GM23338 (cell line): ENCODE data around the gene CCDC106. TPM values are rescaled to one million over a fixed set of nuclear protein-coding genes. Genes with fewer than 3 reads are reported as not detected.

ENCODE experiments used
- ATAC-seq: fragments of 200-7000 bp; cut with Tn5 transposase; 3 replicates; pipeline ENCODE4 v1.9.1; 2020
- DNase-seq: peaks from one replicate; pipeline ENCODE4 v3.0.0-alpha.2; 2015; ENCODE audit warnings: low spot score
- H2AFZ ChIP-seq: fragments of 200-600 bp; sonication (generic); 2 replicates; pipeline ENCODE4 v1.8.0; 2016; ENCODE audit warnings: antibody characterized with exemption, mild to moderate bottlenecking, moderate library complexity
- H3F3A ChIP-seq: fragments of 200-600 bp; sonication (generic); replicated peaks from 2 replicates; pipeline ENCODE4 v1.8.0; 2017; ENCODE audit warnings: antibody characterized with exemption, mixed run types, low read depth
- H3K27ac ChIP-seq: fragments of 200-600 bp; sonication (generic); 2 replicates; pipeline ENCODE4 v1.6.1; 2016; ENCODE audit warnings: low read depth
- H3K27me3 ChIP-seq: fragments of 200-600 bp; sonication (generic); 2 replicates; pipeline ENCODE4 v1.8.0; 2016; ENCODE audit warnings: mild to moderate bottlenecking, mixed run types, moderate library complexity; ENCODE audit not compliant: insufficient read depth
- H3K36me3 ChIP-seq: fragments of 200-600 bp; sonication (generic); 2 replicates; pipeline ENCODE4 v1.8.0; 2016; ENCODE audit warnings: mild to moderate bottlenecking; ENCODE audit not compliant: insufficient read depth
- H3K4me1 ChIP-seq: fragments of 200-600 bp; sonication (generic); 2 replicates; pipeline ENCODE4 v1.8.0; 2016; ENCODE audit warnings: mild to moderate bottlenecking, moderate library complexity; ENCODE audit not compliant: insufficient read depth
- H3K4me2 ChIP-seq: fragments of 200-600 bp; sonication (generic); 2 replicates; pipeline ENCODE4 v1.7.1; 2017; ENCODE audit warnings: mixed run types
- H3K4me3 ChIP-seq: fragments of 200-600 bp; sonication (generic); 2 replicates; pipeline ENCODE4 v1.6.1; 2016; ENCODE audit warnings: mixed run types
- H3K79me2 ChIP-seq: fragments of 200-600 bp; sonication (generic); replicated peaks from 2 replicates; pipeline ENCODE4 v1.8.0; 2017; ENCODE audit warnings: mild to moderate bottlenecking; ENCODE audit not compliant: insufficient read depth
- H3K9me2 ChIP-seq: fragments of 200-600 bp; sonication (generic); 2 replicates; pipeline ENCODE4 v1.8.0; 2017; ENCODE audit not compliant: insufficient read depth
- H4K20me1 ChIP-seq: fragments of 200-600 bp; sonication (generic); replicated peaks from 2 replicates; pipeline ENCODE4 v1.8.0; 2017; ENCODE audit warnings: mild to moderate bottlenecking; ENCODE audit not compliant: insufficient read depth
- H3K27ac Mint-ChIP-seq: 2 replicates; pipeline ENCODE4 v1.8.0; 2020; ENCODE audit warnings: inconsistent platforms, mild to moderate bottlenecking, moderate library complexity, mixed read lengths
- H3K27me3 Mint-ChIP-seq: 3 replicates; pipeline ENCODE4 v1.8.0; 2022; ENCODE audit warnings: low read depth, mild to moderate bottlenecking, moderate library complexity, mixed read lengths, inconsistent platforms; ENCODE audit not compliant: insufficient read depth, poor library complexity
- H3K36me3 Mint-ChIP-seq: 3 replicates; pipeline ENCODE4 v1.8.0; 2021; ENCODE audit warnings: low read depth, mild to moderate bottlenecking, inconsistent platforms, moderate library complexity, mixed read lengths
- H3K4me1 Mint-ChIP-seq: 3 replicates; pipeline ENCODE4 v1.8.0; 2020; ENCODE audit warnings: mild to moderate bottlenecking, inconsistent platforms, mixed read lengths
- H3K4me3 Mint-ChIP-seq: 3 replicates; pipeline ENCODE4 v1.8.0; 2021; ENCODE audit warnings: moderate library complexity, mild to moderate bottlenecking, inconsistent platforms, mixed read lengths
- H3K9me3 Mint-ChIP-seq: 3 replicates; pipeline ENCODE4 v1.8.0; 2020; ENCODE audit warnings: moderate library complexity, mild to moderate bottlenecking, inconsistent platforms, mixed read lengths
- EZH2phosphoT487 ChIP-seq: fragments of 200-600 bp; sonication (generic); IDR thresholded peaks from one replicate; pipeline ENCODE4 v1.8.1; 2018; ENCODE audit warnings: antibody characterized with exemption; ENCODE audit not compliant: unreplicated experiment
- JUNB ChIP-seq: IDR thresholded peaks from one replicate; pipeline ENCODE4 v1.6.1; 2016; ENCODE audit warnings: antibody characterized with exemption; ENCODE audit not compliant: unreplicated experiment
- NANOG ChIP-seq: IDR thresholded peaks from 2 replicates; pipeline ENCODE4 v1.6.1; 2016; ENCODE audit warnings: antibody characterized with exemption, borderline replicate concordance
- POLR2AphosphoS5 ChIP-seq: IDR thresholded peaks from 2 replicates; pipeline ENCODE4 v1.6.1; 2016; ENCODE audit warnings: antibody characterized with exemption, low read depth
- ZNF114 ChIP-seq: fragments of 250-450 bp; sonication (Bioruptor Pico); IDR thresholded peaks from 2 replicates; pipeline ENCODE4 v1.5.0; 2020; ENCODE audit warnings: mild to moderate bottlenecking, moderate library complexity
- ZNF331 ChIP-seq: fragments of 250-450 bp; sonication (Bioruptor Pico); IDR thresholded peaks from 2 replicates; pipeline ENCODE4 v1.5.0; 2020; ENCODE audit warnings: low read depth, mild to moderate bottlenecking, moderate library complexity
- polyA plus RNA-seq: library from polyadenylated mRNA; unstranded; fragments of >200 nt; fragmentation: Nextera tagmentation; extraction: Ambion mirVana; gene quantifications from 2 replicates; pipeline ENCODE4 v1.2.1, GENCODE V29; 2016
- total RNA-seq: library from RNA; depleted of rRNA; stranded (reverse); fragments of >200 nt; shearing (Covaris generic); gene quantifications from 2 replicates; pipeline ENCODE4 v1.2.3, GENCODE V29; 2014
- TF ChIP-seq, protein P1 (sequence below): IDR thresholded peaks from 2 replicates; pipeline ENCODE4 v1.6.1; 2016; ENCODE audit warnings: antibody characterized with exemption
- TF ChIP-seq, protein P2 (sequence below): IDR thresholded peaks from one replicate; pipeline ENCODE4 v1.6.1; 2018; ENCODE audit warnings: antibody characterized with exemption; ENCODE audit not compliant: unreplicated experiment
- TF ChIP-seq, protein P3 (sequence below): fragments of 250-450 bp; sonication (Bioruptor Pico); IDR thresholded peaks from 2 replicates; pipeline ENCODE4 v1.5.0; 2020; ENCODE audit warnings: mild to moderate bottlenecking, moderate library complexity
- TF ChIP-seq, protein P4 (sequence below), 2 experiments: fragments of 200-600 bp in 1 of 2; sonication (generic) in 1 of 2; conservative IDR thresholded peaks; 2 replicates each; pipeline versions ENCODE4 v1.5.1 to v1.6.1; 2016 to 2017; ENCODE audit warnings: antibody characterized with exemption in 2 of 2, low read depth in 2 of 2, mild to moderate bottlenecking in 2 of 2, moderate library complexity in 1 of 2

CCDC106 gene
- total and polyA plus RNA-seq, 2 experiments from 2014 or later: 12.0 to 17.6 TPM

DNA sequence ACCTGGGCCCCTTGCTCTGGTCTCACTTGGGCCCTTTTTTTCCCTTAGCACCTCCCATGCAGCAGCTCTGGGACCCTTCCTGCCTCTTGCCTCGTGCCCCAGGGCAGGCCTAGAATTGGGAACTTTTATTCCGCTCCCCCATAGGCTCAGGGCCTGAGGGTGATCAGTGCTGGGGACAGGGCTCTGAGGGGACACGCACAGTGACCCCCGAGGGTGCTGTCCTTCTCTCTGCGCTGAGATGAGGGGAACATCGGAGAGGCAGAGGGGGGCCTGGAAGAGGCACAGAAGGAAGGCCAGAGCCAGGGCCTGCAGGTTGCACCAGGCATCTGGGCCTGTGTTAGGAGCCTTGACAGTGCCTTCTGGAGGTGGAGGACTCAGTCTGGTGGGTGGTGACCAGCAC lies 37.8 kb downstream of the CCDC106 start (continued):
- TF ChIP-seq, protein P1, sequence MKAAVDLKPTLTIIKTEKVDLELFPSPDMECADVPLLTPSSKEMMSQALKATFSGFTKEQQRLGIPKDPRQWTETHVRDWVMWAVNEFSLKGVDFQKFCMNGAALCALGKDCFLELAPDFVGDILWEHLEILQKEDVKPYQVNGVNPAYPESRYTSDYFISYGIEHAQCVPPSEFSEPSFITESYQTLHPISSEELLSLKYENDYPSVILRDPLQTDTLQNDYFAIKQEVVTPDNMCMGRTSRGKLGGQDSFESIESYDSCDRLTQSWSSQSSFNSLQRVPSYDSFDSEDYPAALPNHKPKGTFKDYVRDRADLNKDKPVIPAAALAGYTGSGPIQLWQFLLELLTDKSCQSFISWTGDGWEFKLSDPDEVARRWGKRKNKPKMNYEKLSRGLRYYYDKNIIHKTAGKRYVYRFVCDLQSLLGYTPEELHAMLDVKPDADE: no peak
- no peak for TF ChIP-seq NANOG
- TF ChIP-seq, protein P2, sequence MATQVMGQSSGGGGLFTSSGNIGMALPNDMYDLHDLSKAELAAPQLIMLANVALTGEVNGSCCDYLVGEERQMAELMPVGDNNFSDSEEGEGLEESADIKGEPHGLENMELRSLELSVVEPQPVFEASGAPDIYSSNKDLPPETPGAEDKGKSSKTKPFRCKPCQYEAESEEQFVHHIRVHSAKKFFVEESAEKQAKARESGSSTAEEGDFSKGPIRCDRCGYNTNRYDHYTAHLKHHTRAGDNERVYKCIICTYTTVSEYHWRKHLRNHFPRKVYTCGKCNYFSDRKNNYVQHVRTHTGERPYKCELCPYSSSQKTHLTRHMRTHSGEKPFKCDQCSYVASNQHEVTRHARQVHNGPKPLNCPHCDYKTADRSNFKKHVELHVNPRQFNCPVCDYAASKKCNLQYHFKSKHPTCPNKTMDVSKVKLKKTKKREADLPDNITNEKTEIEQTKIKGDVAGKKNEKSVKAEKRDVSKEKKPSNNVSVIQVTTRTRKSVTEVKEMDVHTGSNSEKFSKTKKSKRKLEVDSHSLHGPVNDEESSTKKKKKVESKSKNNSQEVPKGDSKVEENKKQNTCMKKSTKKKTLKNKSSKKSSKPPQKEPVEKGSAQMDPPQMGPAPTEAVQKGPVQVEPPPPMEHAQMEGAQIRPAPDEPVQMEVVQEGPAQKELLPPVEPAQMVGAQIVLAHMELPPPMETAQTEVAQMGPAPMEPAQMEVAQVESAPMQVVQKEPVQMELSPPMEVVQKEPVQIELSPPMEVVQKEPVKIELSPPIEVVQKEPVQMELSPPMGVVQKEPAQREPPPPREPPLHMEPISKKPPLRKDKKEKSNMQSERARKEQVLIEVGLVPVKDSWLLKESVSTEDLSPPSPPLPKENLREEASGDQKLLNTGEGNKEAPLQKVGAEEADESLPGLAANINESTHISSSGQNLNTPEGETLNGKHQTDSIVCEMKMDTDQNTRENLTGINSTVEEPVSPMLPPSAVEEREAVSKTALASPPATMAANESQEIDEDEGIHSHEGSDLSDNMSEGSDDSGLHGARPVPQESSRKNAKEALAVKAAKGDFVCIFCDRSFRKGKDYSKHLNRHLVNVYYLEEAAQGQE: no peak

DNA sequence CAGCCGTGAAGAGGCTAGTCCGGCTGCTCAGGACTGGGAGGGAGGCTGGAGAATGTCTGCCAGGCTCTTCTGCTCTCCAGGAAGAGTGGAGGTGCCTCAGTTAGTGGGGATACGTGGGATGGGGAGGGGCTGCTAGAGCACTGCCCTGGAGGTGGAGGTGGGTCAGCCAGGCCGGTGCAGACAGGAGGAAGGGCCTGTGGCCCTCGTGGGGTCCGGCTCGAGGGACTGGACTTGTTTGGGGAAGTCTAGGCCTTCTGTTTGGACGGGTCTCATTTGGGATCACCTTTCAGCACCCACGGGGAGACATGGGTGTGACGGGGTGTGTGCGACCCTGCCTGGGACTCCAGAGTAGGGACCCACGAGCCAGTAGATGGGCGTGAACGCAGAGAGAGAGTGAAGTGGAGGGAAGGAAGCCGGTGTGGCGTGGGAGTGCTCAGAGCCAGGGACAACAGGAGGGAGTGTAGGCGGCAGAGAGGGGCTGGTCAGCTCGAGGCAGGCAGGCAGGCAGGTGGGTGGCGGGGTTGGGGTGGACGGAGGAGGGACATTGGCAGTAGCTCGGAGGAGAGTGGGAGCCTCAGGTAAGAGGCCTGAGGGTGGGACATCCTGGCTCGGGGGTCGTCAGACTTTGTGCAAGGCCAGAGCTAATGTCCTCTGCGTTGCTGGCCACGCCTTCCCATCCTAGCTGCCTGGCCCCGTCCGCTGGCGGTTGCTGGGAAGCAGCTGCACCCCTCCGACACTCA lies 38.5 kb downstream of the CCDC106 start:
- Histone ChIP-seq H3K4me2 (no peak overlapping the region), H3F3A (no peaks in the 10 kb centered on the region), H3K36me3 (peaks cover 4% of the 10 kb centered on the region; the same call in 1 of the 2 replicates), H3K4me3 (no peak overlapping the region), H4K20me1 (peaks cover 9% of the 10 kb centered on the region; the same call in 1 of the 2 replicates), H3K27me3 (no peaks in the 10 kb centered on the region), H2AFZ (no peak overlapping the region), H3K79me2 (peaks cover 29% of the 10 kb centered on the region), H3K4me1 (no peaks in the 10 kb centered on the region), H3K27ac (no peak overlapping the region), H3K9me2 (no peaks in the 10 kb centered on the region)
- Mint-ChIP-seq H3K36me3 (peaks cover 25% of the 10 kb centered on the region), H3K4me3 (no peak overlapping the region), H3K27ac (0 out of 2 replicates have a peak overlapping the region, but pooled peaks have one; percentile 14), H3K9me3 (no peaks in the 10 kb centered on the region), H3K4me1 (no peaks in the 10 kb centered on the region), H3K27me3 (peaks cover 5% of the 10 kb centered on the region)
- ATAC-seq (no peak), DNase-seq (no peak)
- TF ChIP-seq NANOG (no peak), EZH2phosphoT487 (no peak), ZNF114 (CRISPR knock-in tag) (no peak), POLR2AphosphoS5 (no peak), ZNF331 (CRISPR knock-in tag) (no peak), JUNB (no peak)
- TF ChIP-seq, protein P1: no peak
- TF ChIP-seq, protein P3, sequence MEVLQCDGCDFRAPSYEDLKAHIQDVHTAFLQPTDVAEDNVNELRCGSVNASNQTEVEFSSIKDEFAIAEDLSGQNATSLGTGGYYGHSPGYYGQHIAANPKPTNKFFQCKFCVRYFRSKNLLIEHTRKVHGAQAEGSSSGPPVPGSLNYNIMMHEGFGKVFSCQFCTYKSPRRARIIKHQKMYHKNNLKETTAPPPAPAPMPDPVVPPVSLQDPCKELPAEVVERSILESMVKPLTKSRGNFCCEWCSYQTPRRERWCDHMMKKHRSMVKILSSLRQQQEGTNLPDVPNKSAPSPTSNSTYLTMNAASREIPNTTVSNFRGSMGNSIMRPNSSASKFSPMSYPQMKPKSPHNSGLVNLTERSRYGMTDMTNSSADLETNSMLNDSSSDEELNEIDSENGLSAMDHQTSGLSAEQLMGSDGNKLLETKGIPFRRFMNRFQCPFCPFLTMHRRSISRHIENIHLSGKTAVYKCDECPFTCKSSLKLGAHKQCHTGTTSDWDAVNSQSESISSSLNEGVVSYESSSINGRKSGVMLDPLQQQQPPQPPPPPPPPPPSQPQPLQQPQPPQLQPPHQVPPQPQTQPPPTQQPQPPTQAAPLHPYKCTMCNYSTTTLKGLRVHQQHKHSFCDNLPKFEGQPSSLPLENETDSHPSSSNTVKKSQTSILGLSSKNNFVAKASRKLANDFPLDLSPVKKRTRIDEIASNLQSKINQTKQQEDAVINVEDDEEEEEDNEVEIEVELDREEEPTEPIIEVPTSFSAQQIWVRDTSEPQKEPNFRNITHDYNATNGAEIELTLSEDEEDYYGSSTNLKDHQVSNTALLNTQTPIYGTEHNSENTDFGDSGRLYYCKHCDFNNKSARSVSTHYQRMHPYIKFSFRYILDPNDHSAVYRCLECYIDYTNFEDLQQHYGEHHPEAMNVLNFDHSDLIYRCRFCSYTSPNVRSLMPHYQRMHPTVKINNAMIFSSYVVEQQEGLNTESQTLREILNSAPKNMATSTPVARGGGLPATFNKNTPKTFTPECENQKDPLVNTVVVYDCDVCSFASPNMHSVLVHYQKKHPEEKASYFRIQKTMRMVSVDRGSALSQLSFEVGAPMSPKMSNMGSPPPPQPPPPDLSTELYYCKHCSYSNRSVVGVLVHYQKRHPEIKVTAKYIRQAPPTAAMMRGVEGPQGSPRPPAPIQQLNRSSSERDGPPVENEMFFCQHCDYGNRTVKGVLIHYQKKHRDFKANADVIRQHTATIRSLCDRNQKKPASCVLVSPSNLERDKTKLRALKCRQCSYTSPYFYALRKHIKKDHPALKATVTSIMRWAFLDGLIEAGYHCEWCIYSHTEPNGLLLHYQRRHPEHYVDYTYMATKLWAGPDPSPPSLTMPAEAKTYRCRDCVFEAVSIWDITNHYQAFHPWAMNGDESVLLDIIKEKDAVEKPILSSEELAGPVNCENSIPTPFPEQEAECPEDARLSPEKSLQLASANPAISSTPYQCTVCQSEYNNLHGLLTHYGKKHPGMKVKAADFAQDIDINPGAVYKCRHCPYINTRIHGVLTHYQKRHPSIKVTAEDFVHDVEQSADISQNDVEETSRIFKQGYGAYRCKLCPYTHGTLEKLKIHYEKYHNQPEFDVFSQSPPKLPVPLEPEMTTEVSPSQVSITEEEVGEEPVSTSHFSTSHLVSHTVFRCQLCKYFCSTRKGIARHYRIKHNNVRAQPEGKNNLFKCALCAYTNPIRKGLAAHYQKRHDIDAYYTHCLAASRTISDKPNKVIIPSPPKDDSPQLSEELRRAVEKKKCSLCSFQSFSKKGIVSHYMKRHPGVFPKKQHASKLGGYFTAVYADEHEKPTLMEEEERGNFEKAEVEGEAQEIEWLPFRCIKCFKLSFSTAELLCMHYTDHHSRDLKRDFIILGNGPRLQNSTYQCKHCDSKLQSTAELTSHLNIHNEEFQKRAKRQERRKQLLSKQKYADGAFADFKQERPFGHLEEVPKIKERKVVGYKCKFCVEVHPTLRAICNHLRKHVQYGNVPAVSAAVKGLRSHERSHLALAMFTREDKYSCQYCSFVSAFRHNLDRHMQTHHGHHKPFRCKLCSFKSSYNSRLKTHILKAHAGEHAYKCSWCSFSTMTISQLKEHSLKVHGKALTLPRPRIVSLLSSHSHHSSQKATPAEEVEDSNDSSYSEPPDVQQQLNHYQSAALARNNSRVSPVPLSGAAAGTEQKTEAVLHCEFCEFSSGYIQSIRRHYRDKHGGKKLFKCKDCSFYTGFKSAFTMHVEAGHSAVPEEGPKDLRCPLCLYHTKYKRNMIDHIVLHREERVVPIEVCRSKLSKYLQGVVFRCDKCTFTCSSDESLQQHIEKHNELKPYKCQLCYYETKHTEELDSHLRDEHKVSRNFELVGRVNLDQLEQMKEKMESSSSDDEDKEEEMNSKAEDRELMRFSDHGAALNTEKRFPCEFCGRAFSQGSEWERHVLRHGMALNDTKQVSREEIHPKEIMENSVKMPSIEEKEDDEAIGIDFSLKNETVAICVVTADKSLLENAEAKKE: no peak
- TF ChIP-seq, protein P4, sequence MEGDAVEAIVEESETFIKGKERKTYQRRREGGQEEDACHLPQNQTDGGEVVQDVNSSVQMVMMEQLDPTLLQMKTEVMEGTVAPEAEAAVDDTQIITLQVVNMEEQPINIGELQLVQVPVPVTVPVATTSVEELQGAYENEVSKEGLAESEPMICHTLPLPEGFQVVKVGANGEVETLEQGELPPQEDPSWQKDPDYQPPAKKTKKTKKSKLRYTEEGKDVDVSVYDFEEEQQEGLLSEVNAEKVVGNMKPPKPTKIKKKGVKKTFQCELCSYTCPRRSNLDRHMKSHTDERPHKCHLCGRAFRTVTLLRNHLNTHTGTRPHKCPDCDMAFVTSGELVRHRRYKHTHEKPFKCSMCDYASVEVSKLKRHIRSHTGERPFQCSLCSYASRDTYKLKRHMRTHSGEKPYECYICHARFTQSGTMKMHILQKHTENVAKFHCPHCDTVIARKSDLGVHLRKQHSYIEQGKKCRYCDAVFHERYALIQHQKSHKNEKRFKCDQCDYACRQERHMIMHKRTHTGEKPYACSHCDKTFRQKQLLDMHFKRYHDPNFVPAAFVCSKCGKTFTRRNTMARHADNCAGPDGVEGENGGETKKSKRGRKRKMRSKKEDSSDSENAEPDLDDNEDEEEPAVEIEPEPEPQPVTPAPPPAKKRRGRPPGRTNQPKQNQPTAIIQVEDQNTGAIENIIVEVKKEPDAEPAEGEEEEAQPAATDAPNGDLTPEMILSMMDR (conservative IDR thresholded peaks at IDR 0.05; ENCODE audit: low read depth in 2 of 2): no peak
